ENCODE results near the gene GKN2.

The GKN2 gene

GRCh38 chr2:68920481-68921170 is 32.1 kb downstream of the GKN2 start:
- ChIA-PET POLR2A (no interaction called here), CTCF (interaction anchor here (0.7 to 1.7 kb wide), 6 partner anchors 12 to 433 kb away, joined by 3 to 5 read pairs (median 4); no protein-coding TSS in a partner anchor)
- Histone ChIP-seq H3K27ac (ENCODE audit: extremely low read depth, low read depth, low read length) (no peak overlapping the region), H3K36me3 (ENCODE audit: control insufficient read depth in 2 of 2, insufficient read depth in 1 of 2, low read length in 2 of 2) (no peaks in the 10 kb centered on the region), H3K4me1 (ENCODE audit: control insufficient read depth, insufficient read depth, low read length) (no peaks in the 10 kb centered on the region), H3K9me3 (ENCODE audit: control insufficient read depth, insufficient read depth, low read depth, low read length) (no peaks in the 10 kb centered on the region), H3K4me3 (ENCODE audit: low read depth, low read length) (no peak overlapping the region)
- TF ChIP-seq ZNF623 (tag by site-specific recombination; IDR thresholded peaks at IDR 0.05) (no peak), YY2 (tag by site-specific recombination; IDR thresholded peaks at IDR 0.05) (no peak), ZNF473 (tag by site-specific recombination; IDR thresholded peaks at IDR 0.05) (no peak), GLIS2 (tag by site-specific recombination; IDR thresholded peaks at IDR 0.05) (no peak), GLI2 (tag by site-specific recombination; IDR thresholded peaks at IDR 0.05; ENCODE audit: borderline replicate concordance, low read depth) (no peak), ZNF140 (tag by site-specific recombination; IDR thresholded peaks at IDR 0.05) (no peak), ZSCAN23 (tag by site-specific recombination; IDR thresholded peaks at IDR 0.05) (no peak), HIC1 (tag by site-specific recombination; IDR thresholded peaks at IDR 0.05) (no peak), ZNF366 (tag by site-specific recombination; conservative IDR thresholded peaks at IDR 0.05) (no peak), PRDM10 (tag by site-specific recombination; IDR thresholded peaks at IDR 0.05) (no peak)
- TF ChIP-seq, protein P1, sequence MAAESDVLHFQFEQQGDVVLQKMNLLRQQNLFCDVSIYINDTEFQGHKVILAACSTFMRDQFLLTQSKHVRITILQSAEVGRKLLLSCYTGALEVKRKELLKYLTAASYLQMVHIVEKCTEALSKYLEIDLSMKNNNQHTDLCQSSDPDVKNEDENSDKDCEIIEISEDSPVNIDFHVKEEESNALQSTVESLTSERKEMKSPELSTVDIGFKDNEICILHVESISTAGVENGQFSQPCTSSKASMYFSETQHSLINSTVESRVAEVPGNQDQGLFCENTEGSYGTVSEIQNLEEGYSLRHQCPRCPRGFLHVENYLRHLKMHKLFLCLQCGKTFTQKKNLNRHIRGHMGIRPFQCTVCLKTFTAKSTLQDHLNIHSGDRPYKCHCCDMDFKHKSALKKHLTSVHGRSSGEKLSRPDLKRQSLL (tag by site-specific recombination; IDR thresholded peaks at IDR 0.05), result no peak

DNA sequence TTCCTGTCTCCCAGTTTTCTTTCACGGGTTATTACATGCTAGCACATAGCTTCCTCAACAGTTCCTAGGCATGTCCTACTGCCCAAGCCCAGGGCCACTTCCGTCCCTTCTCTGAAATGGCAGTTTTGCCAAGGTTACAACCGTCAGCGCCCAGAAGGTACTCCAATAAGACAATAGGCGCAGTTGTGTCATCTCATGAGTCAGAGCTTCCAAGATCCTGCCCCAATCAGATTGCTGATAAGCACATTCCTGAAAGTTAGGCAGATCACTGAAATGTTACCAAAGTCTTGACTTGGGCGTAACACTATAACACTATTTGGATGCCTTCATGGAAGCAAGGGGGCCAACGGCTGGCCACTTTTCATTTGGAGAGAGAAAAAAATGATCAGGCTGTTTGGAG is 34.2 kb downstream of the GKN2 start:
- TF ChIP-seq, protein P2, sequence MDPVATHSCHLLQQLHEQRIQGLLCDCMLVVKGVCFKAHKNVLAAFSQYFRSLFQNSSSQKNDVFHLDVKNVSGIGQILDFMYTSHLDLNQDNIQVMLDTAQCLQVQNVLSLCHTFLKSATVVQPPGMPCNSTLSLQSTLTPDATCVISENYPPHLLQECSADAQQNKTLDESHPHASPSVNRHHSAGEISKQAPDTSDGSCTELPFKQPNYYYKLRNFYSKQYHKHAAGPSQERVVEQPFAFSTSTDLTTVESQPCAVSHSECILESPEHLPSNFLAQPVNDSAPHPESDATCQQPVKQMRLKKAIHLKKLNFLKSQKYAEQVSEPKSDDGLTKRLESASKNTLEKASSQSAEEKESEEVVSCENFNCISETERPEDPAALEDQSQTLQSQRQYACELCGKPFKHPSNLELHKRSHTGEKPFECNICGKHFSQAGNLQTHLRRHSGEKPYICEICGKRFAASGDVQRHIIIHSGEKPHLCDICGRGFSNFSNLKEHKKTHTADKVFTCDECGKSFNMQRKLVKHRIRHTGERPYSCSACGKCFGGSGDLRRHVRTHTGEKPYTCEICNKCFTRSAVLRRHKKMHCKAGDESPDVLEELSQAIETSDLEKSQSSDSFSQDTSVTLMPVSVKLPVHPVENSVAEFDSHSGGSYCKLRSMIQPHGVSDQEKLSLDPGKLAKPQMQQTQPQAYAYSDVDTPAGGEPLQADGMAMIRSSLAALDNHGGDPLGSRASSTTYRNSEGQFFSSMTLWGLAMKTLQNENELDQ (tag by site-specific recombination; IDR thresholded peaks at IDR 0.05; ENCODE audit: low read depth), result no peak
- TF ChIP-seq, protein P3, sequence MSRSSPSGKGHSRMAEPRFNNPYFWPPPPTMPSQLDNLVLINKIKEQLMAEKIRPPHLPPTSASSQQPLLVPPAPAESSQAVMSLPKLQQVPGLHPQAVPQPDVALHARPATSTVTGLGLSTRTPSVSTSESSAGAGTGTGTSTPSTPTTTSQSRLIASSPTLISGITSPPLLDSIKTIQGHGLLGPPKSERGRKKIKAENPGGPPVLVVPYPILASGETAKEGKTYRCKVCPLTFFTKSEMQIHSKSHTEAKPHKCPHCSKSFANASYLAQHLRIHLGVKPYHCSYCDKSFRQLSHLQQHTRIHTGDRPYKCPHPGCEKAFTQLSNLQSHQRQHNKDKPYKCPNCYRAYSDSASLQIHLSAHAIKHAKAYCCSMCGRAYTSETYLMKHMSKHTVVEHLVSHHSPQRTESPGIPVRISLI (tag by site-specific recombination; IDR thresholded peaks at IDR 0.05), result no peak
- no peak for TF ChIP-seq ZNF214 (tag by site-specific recombination; IDR thresholded peaks at IDR 0.05; ENCODE audit: borderline replicate concordance)
- TF ChIP-seq ZNF837 (tag by site-specific recombination; IDR thresholded peaks at IDR 0.05), result no peak
- TF ChIP-seq, protein P4, sequence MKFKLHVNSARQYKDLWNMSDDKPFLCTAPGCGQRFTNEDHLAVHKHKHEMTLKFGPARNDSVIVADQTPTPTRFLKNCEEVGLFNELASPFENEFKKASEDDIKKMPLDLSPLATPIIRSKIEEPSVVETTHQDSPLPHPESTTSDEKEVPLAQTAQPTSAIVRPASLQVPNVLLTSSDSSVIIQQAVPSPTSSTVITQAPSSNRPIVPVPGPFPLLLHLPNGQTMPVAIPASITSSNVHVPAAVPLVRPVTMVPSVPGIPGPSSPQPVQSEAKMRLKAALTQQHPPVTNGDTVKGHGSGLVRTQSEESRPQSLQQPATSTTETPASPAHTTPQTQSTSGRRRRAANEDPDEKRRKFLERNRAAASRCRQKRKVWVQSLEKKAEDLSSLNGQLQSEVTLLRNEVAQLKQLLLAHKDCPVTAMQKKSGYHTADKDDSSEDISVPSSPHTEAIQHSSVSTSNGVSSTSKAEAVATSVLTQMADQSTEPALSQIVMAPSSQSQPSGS (tag by site-specific recombination; IDR thresholded peaks at IDR 0.05; ENCODE audit: low read depth), result no peak
- TF ChIP-seq HOXA7 (CRISPR knock-in tag; IDR thresholded peaks at IDR 0.05; ENCODE audit: borderline replicate concordance), result no peak
- no peak for TF ChIP-seq ZNF248 (tag by site-specific recombination; IDR thresholded peaks at IDR 0.05)
- POLR2A ChIA-PET, result no interaction called here
- Histone ChIP-seq H3K4me3 (ENCODE audit: low read depth, low read length) (no peak overlapping the region), H3K36me3 (ENCODE audit: control insufficient read depth in 2 of 2, insufficient read depth in 1 of 2, low read length in 2 of 2) (no peaks in the 10 kb centered on the region), H3K27ac (ENCODE audit: extremely low read depth, low read depth, low read length) (no peak overlapping the region), H3K9me3 (ENCODE audit: control insufficient read depth, insufficient read depth, low read depth, low read length) (no peaks in the 10 kb centered on the region), H3K4me1 (ENCODE audit: control insufficient read depth, insufficient read depth, low read length) (no peaks in the 10 kb centered on the region)
- CTCF ChIA-PET, result interaction anchor here (0.6 to 3.0 kb wide), 6 partner anchors 11 to 455 kb away, joined by 3 to 12 read pairs (median 6); no protein-coding TSS in a partner anchor
